ENCODE data around the gene ARHGEF4.

DNA sequence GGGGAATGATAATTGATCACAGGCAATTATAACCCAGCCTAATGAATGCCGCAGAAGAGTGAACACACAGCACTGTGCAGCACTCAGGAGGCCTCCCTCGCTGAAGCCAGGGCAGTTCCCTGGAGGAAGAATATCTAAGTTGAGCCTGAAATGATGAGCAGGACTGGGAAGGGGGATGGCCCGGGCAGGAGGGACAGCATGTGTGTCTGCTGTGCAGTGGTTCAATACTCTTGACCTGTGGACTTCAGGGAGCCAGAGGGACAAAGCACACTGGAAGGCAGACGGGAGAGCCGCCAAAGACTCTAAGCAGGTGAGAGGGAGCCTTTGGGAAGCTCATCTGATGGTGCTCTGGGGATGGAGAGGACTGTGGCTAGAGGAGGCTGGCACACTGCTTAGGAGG lies 62.6 kb downstream of the ARHGEF4 start:
- TF ChIP-seq, protein P1, sequence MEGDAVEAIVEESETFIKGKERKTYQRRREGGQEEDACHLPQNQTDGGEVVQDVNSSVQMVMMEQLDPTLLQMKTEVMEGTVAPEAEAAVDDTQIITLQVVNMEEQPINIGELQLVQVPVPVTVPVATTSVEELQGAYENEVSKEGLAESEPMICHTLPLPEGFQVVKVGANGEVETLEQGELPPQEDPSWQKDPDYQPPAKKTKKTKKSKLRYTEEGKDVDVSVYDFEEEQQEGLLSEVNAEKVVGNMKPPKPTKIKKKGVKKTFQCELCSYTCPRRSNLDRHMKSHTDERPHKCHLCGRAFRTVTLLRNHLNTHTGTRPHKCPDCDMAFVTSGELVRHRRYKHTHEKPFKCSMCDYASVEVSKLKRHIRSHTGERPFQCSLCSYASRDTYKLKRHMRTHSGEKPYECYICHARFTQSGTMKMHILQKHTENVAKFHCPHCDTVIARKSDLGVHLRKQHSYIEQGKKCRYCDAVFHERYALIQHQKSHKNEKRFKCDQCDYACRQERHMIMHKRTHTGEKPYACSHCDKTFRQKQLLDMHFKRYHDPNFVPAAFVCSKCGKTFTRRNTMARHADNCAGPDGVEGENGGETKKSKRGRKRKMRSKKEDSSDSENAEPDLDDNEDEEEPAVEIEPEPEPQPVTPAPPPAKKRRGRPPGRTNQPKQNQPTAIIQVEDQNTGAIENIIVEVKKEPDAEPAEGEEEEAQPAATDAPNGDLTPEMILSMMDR (IDR thresholded peaks at IDR 0.05) = no peak
- TF ChIP-seq SOX15 (CRISPR knock-in tag; IDR thresholded peaks at IDR 0.05) = no peak
- TF ChIP-seq, protein P2, sequence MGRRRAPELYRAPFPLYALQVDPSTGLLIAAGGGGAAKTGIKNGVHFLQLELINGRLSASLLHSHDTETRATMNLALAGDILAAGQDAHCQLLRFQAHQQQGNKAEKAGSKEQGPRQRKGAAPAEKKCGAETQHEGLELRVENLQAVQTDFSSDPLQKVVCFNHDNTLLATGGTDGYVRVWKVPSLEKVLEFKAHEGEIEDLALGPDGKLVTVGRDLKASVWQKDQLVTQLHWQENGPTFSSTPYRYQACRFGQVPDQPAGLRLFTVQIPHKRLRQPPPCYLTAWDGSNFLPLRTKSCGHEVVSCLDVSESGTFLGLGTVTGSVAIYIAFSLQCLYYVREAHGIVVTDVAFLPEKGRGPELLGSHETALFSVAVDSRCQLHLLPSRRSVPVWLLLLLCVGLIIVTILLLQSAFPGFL (CRISPR knock-in tag; IDR thresholded peaks at IDR 0.05; ENCODE audit: borderline replicate concordance) = no peak
- no peak for TF ChIP-seq ESRRA (CRISPR knock-in tag; IDR thresholded peaks at IDR 0.05; ENCODE audit: borderline replicate concordance)
- TF ChIP-seq, protein P3, sequence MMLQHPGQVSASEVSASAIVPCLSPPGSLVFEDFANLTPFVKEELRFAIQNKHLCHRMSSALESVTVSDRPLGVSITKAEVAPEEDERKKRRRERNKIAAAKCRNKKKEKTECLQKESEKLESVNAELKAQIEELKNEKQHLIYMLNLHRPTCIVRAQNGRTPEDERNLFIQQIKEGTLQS (CRISPR knock-in tag; conservative IDR thresholded peaks at IDR 0.05) = no peak
- no peak for TF ChIP-seq ZBTB21 (CRISPR knock-in tag; IDR thresholded peaks at IDR 0.05; ENCODE audit: borderline replicate concordance)
- no peak for TF ChIP-seq ETV6 (CRISPR knock-in tag; IDR thresholded peaks at IDR 0.05)
- TF ChIP-seq ELF4 (CRISPR knock-in tag; IDR thresholded peaks at IDR 0.05; ENCODE audit: low read depth) = no peak
- TF ChIP-seq, protein P4, sequence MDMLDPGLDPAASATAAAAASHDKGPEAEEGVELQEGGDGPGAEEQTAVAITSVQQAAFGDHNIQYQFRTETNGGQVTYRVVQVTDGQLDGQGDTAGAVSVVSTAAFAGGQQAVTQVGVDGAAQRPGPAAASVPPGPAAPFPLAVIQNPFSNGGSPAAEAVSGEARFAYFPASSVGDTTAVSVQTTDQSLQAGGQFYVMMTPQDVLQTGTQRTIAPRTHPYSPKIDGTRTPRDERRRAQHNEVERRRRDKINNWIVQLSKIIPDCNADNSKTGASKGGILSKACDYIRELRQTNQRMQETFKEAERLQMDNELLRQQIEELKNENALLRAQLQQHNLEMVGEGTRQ (CRISPR knock-in tag; IDR thresholded peaks at IDR 0.05) = no peak
- no peak for TF ChIP-seq SMAD3 (CRISPR knock-in tag; IDR thresholded peaks at IDR 0.05; ENCODE audit: borderline replicate concordance)
- no peak for TF ChIP-seq ZNF423 (CRISPR knock-in tag; IDR thresholded peaks at IDR 0.05)
